Measurements from ENCODE around the gene KYAT1.
"Not testable (repeated sequence)": the region's sequence is repeated elsewhere in the genome, so short reads cannot be mapped to it uniquely, and the experiment has no call there.

KYAT1 gene

DNA sequence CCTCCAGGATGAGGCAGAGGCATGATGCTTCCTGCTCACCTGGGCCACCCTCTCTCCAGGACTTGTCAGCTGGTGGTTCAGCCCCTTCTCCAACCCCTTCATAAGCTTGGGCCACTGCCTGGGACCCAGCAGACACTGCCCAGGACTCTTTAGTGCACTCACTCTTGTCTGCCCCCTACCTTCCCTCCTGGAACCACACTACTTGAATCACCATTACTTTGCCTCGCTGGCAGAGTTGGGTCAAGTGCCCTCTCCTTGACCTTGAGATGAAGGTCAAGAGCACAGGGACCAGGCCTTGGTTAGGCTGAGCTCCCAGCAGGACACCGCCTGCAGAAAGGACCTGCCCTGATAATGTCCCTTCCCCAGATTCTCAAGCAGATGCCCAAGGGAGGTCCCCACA is 71.9 kb downstream of the KYAT1 start:
- DNase-seq = no peak

- DNase-seq = no peak
Observed at GRCh38 chr9:128809036-128809599, 72.6 kb downstream of the KYAT1 start.

- no peak for DNase-seq
Observed at GRCh38 chr9:128808543-128808942, 73.2 kb downstream of the KYAT1 start.

DNA sequence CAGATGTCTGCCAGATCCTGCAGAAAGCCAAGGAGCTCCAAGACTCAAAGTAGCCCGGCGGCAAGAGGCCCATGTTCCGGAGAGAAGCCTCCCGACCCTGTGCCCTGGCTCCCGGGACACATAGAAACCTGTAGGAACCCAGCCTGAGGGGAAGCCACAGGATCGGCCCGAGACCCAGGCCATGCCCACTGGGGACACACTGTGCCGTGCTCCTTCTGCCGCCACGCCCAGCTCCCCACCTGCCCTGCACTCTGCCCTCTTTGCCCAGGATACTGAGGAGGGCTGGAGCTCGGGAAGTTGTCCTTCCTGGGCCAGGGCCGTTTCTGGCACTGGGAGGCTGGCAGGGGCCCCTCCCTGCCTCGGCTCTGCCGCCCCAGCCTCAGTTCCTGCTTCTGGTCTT is 73.9 kb downstream of the KYAT1 start:
- no peak for DNase-seq

DNA sequence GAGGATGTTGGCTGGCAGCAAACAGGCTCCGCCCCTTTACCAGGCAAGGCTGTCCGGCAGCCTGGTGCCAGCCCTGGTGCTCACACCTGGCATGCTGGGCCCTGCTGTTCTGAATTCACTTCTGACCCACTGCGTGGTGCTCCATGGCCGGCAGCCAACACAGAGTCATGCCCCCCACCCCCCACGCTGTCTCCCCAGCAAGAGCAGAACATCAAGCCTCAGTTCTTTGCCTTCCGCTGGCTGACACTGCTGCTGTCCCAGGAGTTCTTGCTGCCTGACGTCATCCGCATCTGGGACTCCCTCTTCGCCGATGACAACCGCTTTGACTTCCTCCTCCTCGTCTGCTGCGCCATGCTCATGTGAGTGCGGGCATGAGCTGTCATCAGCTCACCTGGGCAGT is 76.1 kb downstream of the KYAT1 start:
- no peak for DNase-seq

DNA sequence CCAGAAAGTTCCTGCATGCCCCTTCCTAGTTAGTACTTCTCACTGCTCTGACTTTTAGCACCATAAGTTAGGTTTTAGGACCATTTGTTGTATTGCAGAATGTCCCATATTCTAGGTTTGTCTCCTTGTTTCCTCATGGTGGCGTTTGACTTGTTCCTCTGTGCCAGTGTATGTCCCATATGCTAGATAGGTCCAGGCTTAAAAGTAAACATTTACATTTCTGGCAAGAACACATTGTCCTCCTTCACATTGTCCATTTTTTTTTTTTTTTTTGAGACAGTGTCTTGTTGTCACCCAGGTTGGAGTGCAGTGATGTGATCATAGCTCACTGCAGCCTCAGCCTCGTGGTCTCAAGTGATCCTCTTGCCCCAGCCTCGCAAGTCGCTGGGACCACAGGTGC is 79.3 kb downstream of the KYAT1 start:
- DNase-seq = no peak

- no peak for DNase-seq
Observed at GRCh38 chr9:128800061-128800460, 81.7 kb downstream of the KYAT1 start.

DNA sequence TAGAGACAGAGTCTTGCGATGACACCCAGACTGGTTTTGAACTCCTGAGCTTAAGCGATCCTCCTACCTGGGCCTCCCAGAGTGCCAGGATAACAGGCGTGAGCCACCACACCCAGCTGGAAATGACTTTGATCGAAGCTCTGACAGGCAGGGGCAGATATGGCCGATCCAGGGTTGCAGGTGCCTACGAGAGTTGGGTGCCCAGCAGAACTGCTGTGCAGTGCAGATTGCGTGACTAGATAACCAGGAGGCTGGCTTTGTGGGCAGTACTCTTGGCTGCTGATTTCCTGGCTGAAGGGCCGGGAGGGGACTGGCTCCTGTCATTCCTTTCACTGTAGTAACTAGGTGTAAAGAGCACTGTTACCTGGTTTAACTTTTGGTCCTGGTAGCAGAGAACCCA is 82.9 kb downstream of the KYAT1 start:
- DNase-seq = no peak

DNA sequence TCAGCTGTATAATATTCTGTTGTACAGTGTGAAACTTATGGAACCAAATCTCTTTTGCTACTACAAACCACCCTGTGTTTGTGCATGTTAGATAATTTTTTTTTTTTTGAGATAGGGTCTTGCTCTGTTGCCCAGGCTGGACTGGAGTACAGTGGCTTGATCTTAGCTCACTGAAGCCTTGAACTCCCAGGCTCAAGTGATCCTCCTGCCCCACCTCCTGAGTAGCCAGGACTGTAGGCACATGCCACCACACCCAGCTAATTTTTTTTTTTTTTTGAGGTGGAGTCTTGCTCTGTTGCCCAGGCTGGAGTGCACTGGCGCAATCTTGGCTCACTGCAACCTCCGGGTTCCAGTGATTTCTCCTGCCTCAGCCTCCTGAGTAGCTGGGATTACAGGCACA is 86.8 kb downstream of the KYAT1 start:
- DNase-seq = not testable (repeated sequence)

- DNase-seq = no peak
Observed at GRCh38 chr9:128792978-128793686, 88.6 kb downstream of the KYAT1 start.

DNA sequence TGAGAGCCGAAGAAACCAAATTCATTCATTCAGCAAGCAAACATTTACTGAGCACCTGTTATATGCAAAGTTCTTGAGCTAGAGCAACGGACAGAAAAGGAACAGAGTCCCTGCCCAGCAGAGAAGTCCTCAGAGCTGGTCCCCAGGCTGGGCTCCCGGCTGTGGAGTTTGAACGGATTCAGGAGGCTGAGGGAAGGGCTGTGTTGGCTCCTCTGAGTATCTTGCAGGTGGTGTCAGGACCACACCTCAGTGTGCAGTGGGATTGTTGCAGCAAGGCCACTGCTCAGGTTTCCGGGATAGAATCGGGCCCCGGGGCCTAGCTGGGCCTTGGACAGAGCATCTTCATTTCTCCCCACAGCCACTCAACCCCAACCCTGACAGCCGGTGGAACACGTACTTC is 89.6 kb downstream of the KYAT1 start:
- no peak for DNase-seq

GRCh38 chr9:128790536-128790935 is 91.2 kb downstream of the KYAT1 start:
- no peak for DNase-seq

DNA sequence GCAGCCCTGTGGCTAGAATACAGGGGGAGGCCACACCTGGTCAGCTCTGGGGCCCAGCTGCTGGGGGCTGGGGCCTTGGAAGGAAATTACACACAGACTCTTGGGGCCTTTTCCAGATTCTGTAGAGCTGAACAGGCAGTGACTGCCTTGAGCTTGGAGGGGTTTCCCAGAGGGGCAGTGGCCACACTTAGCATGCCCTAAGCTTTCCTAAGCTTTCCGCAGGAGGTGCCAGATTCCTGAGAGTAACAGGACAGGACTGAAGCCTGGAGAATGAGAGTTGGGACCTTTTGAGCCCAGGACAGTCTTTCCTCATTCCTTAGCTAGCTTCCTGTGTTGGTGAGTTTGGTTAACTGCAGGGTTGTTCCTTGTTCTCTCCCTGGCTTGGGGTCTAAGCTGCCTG is 93.3 kb downstream of the KYAT1 start:
- DNase-seq = no peak

DNA sequence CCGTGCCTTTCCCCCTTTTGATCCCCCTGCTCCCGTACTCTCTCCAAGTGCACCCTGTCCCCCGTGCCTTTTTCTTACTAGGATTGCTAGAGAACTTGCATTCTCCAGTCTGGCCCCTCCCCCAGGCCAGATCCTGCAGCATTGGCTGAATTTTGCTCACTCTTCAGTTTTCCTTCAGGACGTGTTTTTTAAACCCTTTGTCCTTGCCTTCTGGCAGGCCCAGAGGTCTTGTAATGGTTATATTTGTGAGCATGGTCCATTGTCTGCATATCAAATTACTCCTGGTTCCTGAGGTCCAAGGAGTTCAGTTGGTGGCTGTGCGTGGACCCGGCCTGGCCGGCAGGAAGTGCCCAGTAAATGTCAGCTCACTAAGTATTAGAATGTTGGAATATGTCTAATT is 94.1 kb downstream of the KYAT1 start:
- DNase-seq = peak; percentile 4

DNA sequence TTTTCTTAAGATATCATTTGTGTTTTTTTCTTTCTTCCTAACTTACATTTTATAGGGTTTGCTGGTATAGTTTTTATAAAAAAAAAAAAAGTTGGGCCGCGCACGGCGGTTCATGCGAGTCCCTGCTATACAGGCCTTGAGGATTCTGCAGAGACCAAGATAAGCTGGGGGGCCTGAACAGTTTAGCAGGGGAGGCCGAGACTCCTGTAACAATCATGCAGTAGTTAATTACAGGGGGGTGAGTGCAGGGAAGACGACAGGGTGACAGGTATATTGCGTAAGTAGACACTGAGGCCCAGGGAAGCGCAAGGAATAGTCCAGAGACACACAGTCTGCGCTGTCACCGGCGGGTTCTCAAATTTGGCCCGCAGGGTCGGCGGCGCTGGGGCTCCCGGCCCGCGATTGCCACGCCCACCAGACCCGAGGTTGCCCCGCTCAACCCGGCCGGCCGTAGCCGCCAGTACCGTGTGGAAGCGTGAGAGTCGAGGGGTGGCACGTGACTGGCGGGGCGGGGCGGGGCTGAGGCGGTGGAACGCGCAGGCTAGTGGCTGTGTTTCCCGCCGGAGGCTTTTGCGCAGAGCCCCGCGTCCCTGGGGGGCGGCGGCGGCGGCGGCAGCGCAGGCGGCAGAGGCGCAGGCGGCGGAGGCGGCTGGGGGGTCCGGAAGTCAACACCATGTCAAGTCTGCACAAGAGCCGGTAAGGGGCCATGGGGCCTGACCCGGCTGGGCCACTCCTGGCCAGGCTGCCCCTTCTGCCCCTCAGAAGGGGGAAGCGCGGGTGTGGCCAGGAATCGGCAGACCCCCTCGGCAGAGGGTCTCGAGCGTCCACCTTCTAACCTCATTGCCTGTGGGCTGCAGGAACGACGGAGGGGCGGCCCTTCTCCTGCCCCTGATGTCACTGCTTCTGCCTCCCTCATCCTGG is 94.8 kb downstream of the KYAT1 start, which contains the start of gene TBC1D13:
TSS of gene TBC1D13 (plus strand) at position 573 of the 921 bp plus-strand sequence. CDS start at position 674, 101 bp downstream.
- peak; percentile 86 for DNase-seq

- no peak for DNase-seq
Observed at GRCh38 chr9:128785427-128785826, 96.3 kb downstream of the KYAT1 start.
